GM21576 (cell line): ENCODE results near the gene SRR.

ENCODE experiments used
- ATAC-seq: cut with Tn5 transposase; IDR thresholded peaks from one replicate; pipeline ENCODE4 v1.9.1; 2021; ENCODE audit warnings: mild to moderate bottlenecking, moderate library complexity; ENCODE audit not compliant: unreplicated experiment

The SRR gene

GRCh38 chr17:2338315-2338657 lies 34.5 kb downstream of the SRR start:
- ATAC-seq: no peak

GRCh38 chr17:2343421-2343820 lies 39.7 kb downstream of the SRR start:
- ATAC-seq: no peak

DNA sequence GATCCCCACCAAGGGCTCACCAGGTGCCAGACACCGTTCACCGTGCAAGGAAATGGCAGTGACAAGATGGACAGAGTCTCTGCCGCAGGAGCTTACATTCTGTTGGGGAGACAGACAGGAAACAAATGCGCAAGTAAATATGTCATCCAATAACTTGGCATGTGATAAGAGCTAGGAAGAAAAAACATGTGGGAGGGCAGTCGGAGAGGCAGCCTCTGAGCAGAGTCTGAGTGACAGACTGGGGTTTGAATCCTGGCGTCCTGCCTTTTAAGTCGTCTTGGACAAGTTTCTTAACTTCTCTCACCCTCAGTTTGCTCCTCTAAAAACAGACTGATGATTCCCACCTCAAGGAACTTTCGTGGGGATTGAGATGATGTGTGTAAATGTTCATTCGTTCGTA lies 40.8 kb downstream of the SRR start:
- ATAC-seq: no peak

DNA sequence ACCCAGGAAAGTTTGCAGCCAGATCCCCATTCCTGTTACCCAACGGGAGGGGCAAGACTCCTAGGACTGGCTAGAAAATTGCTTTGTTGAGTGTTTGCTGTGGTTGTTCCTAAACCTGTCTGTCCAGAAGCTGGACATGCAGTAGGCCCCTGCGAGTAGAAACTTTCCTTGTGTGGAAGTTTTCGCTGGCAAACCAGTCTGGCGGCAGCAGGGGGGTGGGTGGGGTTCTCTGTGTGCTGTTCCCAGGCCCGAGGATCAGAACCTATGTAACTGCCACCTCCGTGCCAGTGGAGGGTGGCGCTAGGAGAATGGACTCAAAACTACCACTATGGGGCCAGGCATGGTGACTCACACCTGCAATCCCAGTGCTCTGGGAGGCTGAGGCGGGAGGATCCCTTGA lies 42.7 kb downstream of the SRR start:
- ATAC-seq: no peak

GRCh38 chr17:2347805-2348685 lies 44.3 kb downstream of the SRR start:
- ATAC-seq: no peak

GRCh38 chr17:2351269-2351668 lies 47.5 kb downstream of the SRR start:
- no peak for ATAC-seq

GRCh38 chr17:2354311-2354710 lies 50.6 kb downstream of the SRR start:
- ATAC-seq: no peak

- no peak for ATAC-seq
These were observed 53.5 kb downstream of the SRR start for GRCh38 chr17:2357237-2357636.

DNA sequence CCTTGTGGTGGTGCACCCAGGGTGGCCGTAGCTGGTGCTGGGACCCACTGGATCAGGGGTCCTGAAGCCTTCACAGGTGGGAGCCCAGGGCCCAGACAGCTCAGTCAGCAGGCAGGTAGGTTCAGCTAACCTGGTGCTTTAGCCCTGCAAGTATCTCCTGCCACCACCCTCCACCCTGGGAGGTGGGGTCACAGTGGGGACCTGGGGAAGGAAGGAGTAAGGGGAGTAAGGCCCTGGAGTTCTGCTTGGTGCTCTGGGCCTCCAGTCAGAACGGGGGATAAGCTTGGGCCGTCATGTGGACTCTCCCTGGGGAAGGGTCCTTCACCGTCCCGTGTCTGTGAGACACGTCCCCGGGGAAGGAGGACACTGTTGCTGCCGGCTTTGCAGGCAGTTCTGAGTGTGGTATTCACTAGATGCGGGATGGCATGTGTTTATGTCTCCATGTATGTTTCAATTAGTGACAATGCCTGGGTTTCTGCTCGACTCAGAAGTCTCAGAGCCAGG lies 54.2 kb downstream of the SRR start:
- no peak for ATAC-seq

DNA sequence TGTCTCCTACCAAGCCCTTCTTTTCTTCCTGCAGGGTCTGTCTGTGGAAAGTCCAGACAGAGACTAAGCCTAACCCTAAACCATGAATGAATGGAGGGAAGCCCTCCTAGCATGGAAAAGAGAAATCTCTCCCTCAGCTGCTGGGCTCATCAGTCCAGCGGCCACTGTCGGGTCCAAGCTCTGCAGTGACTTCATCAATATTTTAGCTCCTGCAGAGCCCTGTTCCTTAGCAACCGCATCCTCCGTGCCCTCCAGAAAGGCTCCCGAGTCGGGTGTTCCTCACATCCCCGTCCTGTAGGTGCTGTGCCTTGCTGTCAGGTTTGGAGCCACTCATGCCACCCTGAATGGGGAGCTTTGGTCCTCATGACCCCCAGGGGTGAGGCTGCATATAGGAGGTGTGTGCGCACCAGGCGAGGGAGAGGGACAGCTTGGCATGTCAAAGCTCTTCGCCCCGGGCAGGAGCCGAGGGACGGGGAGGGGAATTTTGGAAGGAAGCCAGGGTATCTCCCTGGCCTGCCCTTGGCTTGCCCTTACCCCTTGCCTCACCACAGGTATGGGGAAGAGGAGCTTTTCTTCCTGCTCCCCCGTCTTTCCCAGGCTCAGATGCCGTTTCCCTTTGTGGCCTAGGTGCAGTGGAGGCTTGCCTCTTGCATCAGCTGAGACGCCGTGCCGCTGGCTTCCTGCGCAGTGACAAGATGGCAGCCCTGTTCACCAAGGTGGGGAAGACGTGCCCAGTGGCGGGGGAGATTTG lies 57.4 kb downstream of the SRR start:
- no peak for ATAC-seq

- ATAC-seq: no peak
These were observed 58.3 kb downstream of the SRR start for GRCh38 chr17:2362016-2362415.

DNA sequence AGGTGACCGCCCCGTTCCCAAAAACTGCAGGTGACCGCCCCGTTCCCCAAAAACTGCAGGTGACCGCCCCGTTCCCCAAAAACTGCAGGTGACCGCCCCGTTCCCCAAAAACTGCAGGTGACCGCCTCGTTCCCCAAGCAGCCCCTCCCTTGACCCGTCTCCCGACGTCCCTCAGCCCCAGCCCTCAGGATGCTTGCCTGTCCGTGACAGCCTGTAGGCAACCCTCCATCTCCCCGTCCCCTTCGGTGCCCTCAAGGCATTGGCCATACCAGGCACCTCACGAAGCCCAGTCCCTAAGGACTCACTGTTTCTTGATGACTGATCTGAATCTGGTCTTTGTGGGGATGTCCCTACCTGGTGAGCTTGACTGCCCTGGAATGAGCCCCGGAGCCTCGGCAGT lies 58.7 kb downstream of the SRR start:
- ATAC-seq: no peak

DNA sequence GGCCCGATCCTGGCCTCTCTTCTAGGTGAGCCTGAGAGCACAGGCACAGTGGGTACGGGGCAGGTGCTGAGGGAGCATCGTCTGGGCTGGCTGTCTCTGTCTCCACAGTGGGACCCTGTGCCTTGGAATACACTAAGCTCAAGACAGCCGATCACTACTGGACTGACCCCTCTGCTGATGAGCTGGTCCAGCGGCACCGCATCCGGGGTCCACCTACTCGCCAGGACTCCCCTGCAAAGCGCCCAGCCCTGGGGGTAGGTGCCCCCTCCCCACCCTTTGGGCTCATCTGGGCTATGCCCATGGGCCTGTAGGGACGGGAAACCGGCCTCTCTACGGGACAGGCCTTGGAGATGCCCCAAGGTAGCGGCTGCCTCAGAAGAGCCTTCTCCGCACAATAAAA lies 59.1 kb downstream of the SRR start:
- no peak for ATAC-seq

DNA sequence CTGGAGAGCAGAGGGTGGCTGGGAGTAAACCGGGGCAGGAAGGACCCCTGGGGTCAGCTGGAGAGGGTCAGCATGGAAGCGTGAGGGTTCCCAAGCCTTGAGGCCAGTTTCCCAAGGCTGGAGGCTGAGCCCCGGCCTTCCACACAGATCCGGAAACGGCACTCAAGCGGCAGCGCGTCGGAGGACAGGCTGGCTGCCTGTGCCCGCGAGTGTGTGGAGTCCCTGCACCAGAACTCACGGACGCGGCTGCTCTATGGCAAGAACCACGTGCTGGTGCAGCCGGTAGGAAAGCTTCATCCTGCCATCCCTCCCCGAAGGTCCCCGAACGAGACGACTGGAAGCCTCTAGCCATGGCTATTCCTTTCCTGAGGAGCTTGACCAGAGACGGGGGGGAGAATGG lies 59.6 kb downstream of the SRR start:
- no peak for ATAC-seq

GRCh38 chr17:2363851-2364762 lies 60.4 kb downstream of the SRR start:
- ATAC-seq: no peak

DNA sequence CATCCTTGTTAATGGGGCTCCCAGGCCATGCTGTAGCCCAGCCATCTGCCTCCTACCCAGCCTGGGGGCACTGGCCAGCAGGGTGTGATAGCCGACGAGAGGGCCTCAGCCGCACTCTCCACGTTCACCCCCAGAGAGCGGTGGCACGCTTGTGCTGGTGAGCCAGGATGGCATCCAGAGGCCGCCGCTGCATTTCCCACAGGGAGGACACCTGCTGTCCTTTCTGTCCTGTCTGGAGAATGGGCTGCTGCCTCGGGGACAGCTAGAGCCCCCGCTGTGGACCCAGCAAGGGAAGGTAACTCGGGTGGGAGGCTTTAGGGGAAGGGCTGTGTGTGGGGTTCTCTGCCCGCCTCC lies 61.0 kb downstream of the SRR start:
- no peak for ATAC-seq

DNA sequence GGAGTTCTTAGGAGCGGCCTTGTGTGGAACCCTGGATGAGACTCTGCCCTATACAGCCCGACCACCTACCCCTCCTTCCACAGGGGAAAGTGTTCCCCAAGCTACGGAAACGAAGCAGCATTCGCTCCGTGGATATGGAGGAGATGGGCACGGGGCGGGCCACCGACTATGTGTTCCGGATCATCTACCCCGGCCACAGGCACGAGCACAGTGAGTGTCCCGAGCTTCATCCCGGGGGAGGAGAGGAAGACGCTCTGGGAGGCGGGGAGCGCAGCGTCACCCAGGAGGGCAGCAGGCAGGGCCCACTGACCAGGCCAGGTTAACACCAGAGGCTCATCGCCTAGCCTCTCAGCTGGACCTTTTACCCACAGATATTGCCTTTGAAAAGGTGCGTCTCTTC lies 61.4 kb downstream of the SRR start:
- no peak for ATAC-seq

DNA sequence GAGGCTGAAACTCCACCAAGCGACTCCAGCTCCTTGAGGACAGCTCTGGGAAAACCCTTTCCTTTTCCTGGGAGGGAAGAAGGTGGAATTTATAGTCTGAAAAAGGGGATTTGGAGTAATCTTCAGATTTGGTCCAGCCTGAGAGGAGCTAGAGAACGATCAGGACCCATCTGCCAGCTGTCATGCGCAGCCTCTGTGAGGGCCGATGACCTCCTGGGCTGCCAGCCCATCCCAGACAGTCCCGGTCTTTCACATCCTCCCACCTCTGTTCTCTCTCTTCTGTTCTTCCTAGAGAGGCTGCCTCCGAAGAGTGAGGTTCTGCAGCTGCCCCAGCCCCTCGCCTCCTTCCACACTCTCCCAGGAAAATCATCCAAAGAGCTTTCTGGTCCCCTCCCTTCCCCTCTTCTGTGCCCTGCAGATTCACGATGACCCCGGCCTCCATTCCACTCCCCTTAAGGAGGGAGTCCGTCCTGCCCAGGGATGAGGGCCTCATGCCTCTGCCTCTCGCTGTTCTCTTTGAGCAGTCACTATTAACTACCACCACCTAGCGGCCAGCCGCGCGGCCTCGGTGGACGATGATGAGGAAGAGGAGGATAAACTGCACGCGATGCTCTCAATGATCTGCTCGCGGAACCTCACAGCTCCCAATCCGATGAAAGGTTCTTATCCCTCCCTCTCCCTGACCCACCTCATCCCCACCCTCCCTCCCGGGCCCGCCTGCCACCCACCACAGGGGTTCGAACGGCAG lies 63.2 kb downstream of the SRR start:
- no peak for ATAC-seq

DNA sequence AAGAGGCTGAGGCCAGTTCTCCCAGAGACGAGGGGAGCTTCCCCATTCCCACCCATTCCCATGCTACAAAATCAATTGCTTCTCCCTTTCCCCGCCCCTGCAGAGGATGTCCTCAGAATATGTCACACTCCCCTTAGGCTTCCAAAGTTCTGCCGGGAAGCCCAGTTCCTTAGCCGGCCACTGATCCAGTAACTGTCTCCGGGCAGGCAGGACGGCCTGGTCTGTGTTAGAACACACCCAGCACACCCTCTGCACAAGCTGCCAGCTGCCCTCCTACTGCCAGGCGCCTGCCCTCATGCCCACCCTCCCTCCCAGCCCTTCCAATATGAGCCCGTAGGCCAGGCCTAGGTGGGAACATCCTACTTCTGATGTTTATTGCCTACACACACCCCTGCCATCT lies 64.6 kb downstream of the SRR start:
- ATAC-seq: no peak

- no peak for ATAC-seq
These were observed 65.3 kb downstream of the SRR start for GRCh38 chr17:2369039-2369438.
